GM12892 (cell line): ENCODE data around the gene OR8U1.

Experiments used
- POLR2A ChIP-seq: IDR thresholded peaks from 2 replicates; pipeline ENCODE4 v1.6.1; 2011; ENCODE audit warnings: low read depth, low read length, control low read depth
- POLR2AphosphoS5 ChIP-seq: IDR thresholded peaks from 2 replicates; pipeline ENCODE4 v1.6.1; 2011; ENCODE audit warnings: low read depth, low read length, control low read depth
- TAF1 ChIP-seq: IDR thresholded peaks from 2 replicates; pipeline ENCODE4 v1.6.1; 2011; ENCODE audit warnings: low read depth, mild to moderate bottlenecking, control low read depth, low read length, borderline replicate concordance

- no peak for TF ChIP-seq POLR2A
- TF ChIP-seq TAF1: no peak
- no peak for TF ChIP-seq POLR2AphosphoS5
These were observed 19.0 kb downstream of the OR8U1 start for GRCh38 chr11:56394381-56394780.
